SU-DHL-6 (cell line): Measurements from ENCODE around the gene RAB44.

Experiments used
- H2AFZ ChIP-seq: fragments of 200-600 bp; sonication (generic); 2 replicates; pipeline ENCODE4 v1.6.1; 2014; ENCODE audit warnings: low read depth, mild to moderate bottlenecking, moderate library complexity, mixed read lengths, antibody characterized with exemption, low read length; ENCODE audit not compliant: severe bottlenecking
- H3F3A ChIP-seq: fragments of 200-600 bp; shearing (Covaris generic); 2 replicates; pipeline ENCODE4 v1.6.0; 2016; ENCODE audit warnings: antibody characterized with exemption, mild to moderate bottlenecking; ENCODE audit not compliant: insufficient read depth
- H3K27ac ChIP-seq: fragments of 200-600 bp; sonication (generic); 2 replicates; pipeline ENCODE4 v1.5.1; 2016; ENCODE audit warnings: low read depth, mild to moderate bottlenecking, low read length, moderate library complexity, mixed read lengths
- H3K27me3 ChIP-seq: fragments of 200-600 bp; sonication (generic), shearing (Covaris generic); 2 replicates; pipeline ENCODE4 v1.6.0; 2014; ENCODE audit warnings: mild to moderate bottlenecking, low read length
- H3K36me3 ChIP-seq: fragments of 200-600 bp; sonication (generic); 2 replicates; pipeline ENCODE4 v1.6.1; 2014; ENCODE audit warnings: mild to moderate bottlenecking, low read length, mixed read lengths
- H3K4me2 ChIP-seq: fragments of 300-600, 200-600 bp; shearing (Covaris generic), sonication (generic); 2 replicates; pipeline ENCODE4 v1.6.0; 2014; ENCODE audit warnings: low read length, low read depth, mild to moderate bottlenecking; ENCODE audit not compliant: poor library complexity, severe bottlenecking
- H3K4me3 ChIP-seq: fragments of 200-600 bp; sonication (generic); 2 replicates; pipeline ENCODE4 v1.5.1; 2014; ENCODE audit warnings: antibody characterized with exemption, low read length, mild to moderate bottlenecking, mixed read lengths; ENCODE audit not compliant: insufficient read depth, poor library complexity, severe bottlenecking
- H3K79me2 ChIP-seq: fragments of 200-600 bp; sonication (generic); 2 replicates; pipeline ENCODE4 v1.6.1; 2014; ENCODE audit warnings: mild to moderate bottlenecking, low read length, moderate library complexity; ENCODE audit not compliant: insufficient read depth
- H3K9ac ChIP-seq: fragments of 200-600 bp; sonication (generic); 2 replicates; pipeline ENCODE4 v1.7.0; 2014; ENCODE audit warnings: mild to moderate bottlenecking, low read length
- H3K9me2 ChIP-seq: fragments of 200-600 bp; sonication (generic); replicated peaks from 2 replicates; pipeline ENCODE4 v1.6.1; 2014; ENCODE audit warnings: low read length; ENCODE audit not compliant: insufficient read depth
- H3K9me3 ChIP-seq: fragments of 200-600 bp; sonication (generic); 2 replicates; pipeline ENCODE4 v1.6.1; 2014; ENCODE audit warnings: low read length, mixed read lengths; ENCODE audit not compliant: insufficient read depth
- H4K20me1 ChIP-seq: fragments of 200-600 bp; sonication (generic); 2 replicates; pipeline ENCODE4 v1.6.1; 2014; ENCODE audit warnings: low read depth, mild to moderate bottlenecking, antibody characterized with exemption, low read length, moderate library complexity, mixed read lengths
- CTCF ChIP-seq: fragments of 200-600 bp; sonication (generic); IDR thresholded peaks from one replicate; pipeline ENCODE4 v1.5.1; 2017; ENCODE audit warnings: antibody characterized with exemption, mild to moderate bottlenecking, low read length, moderate library complexity; ENCODE audit not compliant: insufficient read depth, poor library complexity, severe bottlenecking
- EZH2phosphoT487 ChIP-seq: fragments of 200-600 bp; sonication (generic), shearing (Covaris generic); conservative IDR thresholded peaks from 2 replicates; pipeline ENCODE4 v1.6.1; 2018; ENCODE audit warnings: mild to moderate bottlenecking, antibody characterized with exemption, low read length, moderate library complexity, mixed read lengths

Gene RAB44

DNA sequence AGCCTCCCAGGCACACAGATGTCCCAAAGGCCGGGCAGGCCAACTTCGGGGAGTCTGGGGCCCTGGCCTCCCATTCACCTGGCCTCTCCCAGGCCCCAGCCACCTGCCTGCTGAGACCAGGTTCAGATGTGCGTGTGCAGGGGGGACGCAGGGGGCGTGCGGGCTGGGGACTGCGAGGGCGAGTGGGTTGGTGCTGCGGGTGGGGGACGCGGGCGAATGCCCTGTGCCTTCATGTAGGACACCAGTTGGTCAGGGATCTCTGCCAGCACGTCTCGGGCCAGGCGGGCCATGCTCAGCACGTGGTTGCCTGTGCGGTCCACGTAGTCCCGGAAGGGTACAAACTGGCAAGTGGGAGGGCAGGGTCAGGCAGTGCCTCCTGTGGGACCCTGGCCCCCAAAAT, 44.5 kb downstream of the RAB44 start:
- Histone ChIP-seq H3K4me3 (no peak overlapping the region), H3K27ac (no peak overlapping the region), H3K9ac (no peak overlapping the region), H3F3A (no peaks in the 10 kb centered on the region), H3K79me2 (no peaks in the 10 kb centered on the region), H3K4me2 (no peak overlapping the region), H3K9me3 (no peaks in the 10 kb centered on the region), H2AFZ (no peak overlapping the region), H3K36me3 (no peaks in the 10 kb centered on the region), H3K27me3 (no peaks in the 10 kb centered on the region), H4K20me1 (no peaks in the 10 kb centered on the region), H3K9me2 (no peaks in the 10 kb centered on the region)
- TF ChIP-seq EZH2phosphoT487: no peak
- TF ChIP-seq CTCF: no peak

- no peak for TF ChIP-seq CTCF
- TF ChIP-seq EZH2phosphoT487: no peak
- no peak overlapping the region for H3K4me3 ChIP-seq
These were observed 45.4 kb downstream of the RAB44 start for GRCh38 chr6:36743032-36743431.

DNA sequence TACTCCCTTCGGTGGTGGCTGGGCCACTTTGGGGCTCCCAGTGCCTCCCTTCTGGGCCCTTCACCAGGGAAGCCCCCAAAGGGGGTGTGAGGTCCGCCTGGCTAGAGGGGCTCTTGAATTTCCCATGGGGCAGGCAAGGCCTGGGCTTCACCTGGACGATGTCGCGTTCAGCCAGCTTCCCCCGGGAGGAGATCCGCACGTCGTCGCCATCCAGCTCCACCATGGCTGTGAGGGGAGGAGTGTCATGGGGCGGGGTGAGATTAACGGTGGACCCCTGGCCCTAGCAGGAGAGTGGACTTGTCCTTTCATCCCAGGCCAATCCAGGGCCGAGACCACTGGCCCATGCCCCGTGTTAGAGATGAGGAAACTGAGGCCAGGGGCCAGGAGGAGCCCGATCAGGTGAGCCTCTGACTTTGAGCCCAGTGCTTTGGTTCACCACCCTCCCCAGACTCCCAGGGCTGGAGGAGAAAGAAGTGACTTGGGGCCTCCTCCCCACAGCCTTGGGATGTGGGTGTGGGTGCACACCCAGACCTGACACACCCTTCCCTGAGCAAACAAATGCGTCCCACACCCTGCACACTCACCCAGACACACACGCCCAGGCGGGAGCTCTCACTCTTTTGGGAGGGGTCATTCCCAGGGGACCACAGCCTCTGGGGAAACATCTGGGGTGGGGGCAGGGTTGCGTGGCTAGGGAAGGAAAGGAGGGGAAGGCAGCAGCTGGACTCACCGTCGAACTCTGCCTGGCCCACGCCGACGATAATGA, 46.1 kb downstream of the RAB44 start:
- no peaks in the 10 kb centered on the region for H3K36me3 ChIP-seq
- no peaks in the 10 kb centered on the region for H3K9me2 ChIP-seq
- H4K20me1 ChIP-seq: no peaks in the 10 kb centered on the region
- no peak overlapping the region for H3K4me3 ChIP-seq
- no peak overlapping the region for H3K4me2 ChIP-seq
- no peaks in the 10 kb centered on the region for H3K79me2 ChIP-seq
- no peak overlapping the region for H3K27ac ChIP-seq
- H3F3A ChIP-seq: no peaks in the 10 kb centered on the region
- no peak for TF ChIP-seq CTCF
- no peak for TF ChIP-seq EZH2phosphoT487
- H3K9ac ChIP-seq: no peak overlapping the region
- H2AFZ ChIP-seq: no peak overlapping the region
- H3K27me3 ChIP-seq: no peaks in the 10 kb centered on the region
- no peaks in the 10 kb centered on the region for H3K9me3 ChIP-seq

More at GRCh38 chr6:36743032-36743431, 45.4 kb downstream of the RAB44 start:
- no peaks in the 10 kb centered on the region for H3F3A ChIP-seq
- no peaks in the 10 kb centered on the region for H3K36me3 ChIP-seq
- no peak overlapping the region for H3K4me2 ChIP-seq
- H3K9me2 ChIP-seq: no peaks in the 10 kb centered on the region
- H2AFZ ChIP-seq: no peak overlapping the region
- no peaks in the 10 kb centered on the region for H3K27me3 ChIP-seq
- H4K20me1 ChIP-seq: no peaks in the 10 kb centered on the region
- no peaks in the 10 kb centered on the region for H3K79me2 ChIP-seq
- H3K27ac ChIP-seq: no peak overlapping the region
- no peak overlapping the region for H3K9ac ChIP-seq
- H3K9me3 ChIP-seq: no peaks in the 10 kb centered on the region
